GM20000 (cell line): ENCODE data around the gene FTH1.
"Not testable (repeated sequence)": the region's sequence is repeated elsewhere in the genome, so short reads cannot be mapped to it uniquely, and the experiment has no call there.

Source experiments
- DNase-seq: peaks from one replicate; pipeline ENCODE4 v3.0.0; 2012; ENCODE audit warnings: low spot score
- TF ChIP-seq, protein P1 (sequence below): IDR thresholded peaks from 2 replicates; pipeline ENCODE4 v1.5.1; 2012; ENCODE audit warnings: mild to moderate bottlenecking, control low read depth; ENCODE audit errors: extremely low read depth, missing control alignments

FTH1 gene

DNA sequence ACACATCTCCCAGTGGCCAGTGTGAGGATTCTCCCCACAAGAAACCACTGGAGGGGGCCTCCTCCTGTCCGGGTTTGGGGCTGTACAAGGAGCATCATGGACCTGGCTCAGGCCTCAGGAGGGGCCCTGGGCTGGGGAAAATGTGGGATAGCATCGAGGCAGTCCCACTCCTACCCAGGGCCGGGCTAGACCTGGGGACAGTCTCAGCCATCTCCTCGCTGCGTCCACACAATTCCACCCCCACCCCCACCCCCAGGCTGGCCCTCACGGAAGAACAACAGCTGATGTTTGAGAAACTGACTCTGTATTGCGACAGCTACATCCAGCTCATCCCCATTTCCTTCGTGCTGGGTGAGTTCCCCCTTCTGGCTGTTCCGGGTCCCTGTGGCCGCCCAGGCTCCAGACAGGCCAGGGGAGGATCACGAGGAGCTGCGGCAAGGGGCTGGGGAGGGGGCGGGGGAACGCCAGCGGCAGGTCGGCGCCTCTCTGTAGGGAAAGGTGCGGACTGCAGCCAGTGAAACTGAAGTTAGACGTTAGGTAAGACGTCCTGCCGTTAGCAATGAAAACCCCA is 12.5 kb downstream of the FTH1 start:
- DNase-seq: peak; percentile 45
- TF ChIP-seq, protein P1, sequence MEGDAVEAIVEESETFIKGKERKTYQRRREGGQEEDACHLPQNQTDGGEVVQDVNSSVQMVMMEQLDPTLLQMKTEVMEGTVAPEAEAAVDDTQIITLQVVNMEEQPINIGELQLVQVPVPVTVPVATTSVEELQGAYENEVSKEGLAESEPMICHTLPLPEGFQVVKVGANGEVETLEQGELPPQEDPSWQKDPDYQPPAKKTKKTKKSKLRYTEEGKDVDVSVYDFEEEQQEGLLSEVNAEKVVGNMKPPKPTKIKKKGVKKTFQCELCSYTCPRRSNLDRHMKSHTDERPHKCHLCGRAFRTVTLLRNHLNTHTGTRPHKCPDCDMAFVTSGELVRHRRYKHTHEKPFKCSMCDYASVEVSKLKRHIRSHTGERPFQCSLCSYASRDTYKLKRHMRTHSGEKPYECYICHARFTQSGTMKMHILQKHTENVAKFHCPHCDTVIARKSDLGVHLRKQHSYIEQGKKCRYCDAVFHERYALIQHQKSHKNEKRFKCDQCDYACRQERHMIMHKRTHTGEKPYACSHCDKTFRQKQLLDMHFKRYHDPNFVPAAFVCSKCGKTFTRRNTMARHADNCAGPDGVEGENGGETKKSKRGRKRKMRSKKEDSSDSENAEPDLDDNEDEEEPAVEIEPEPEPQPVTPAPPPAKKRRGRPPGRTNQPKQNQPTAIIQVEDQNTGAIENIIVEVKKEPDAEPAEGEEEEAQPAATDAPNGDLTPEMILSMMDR: no peak

DNA sequence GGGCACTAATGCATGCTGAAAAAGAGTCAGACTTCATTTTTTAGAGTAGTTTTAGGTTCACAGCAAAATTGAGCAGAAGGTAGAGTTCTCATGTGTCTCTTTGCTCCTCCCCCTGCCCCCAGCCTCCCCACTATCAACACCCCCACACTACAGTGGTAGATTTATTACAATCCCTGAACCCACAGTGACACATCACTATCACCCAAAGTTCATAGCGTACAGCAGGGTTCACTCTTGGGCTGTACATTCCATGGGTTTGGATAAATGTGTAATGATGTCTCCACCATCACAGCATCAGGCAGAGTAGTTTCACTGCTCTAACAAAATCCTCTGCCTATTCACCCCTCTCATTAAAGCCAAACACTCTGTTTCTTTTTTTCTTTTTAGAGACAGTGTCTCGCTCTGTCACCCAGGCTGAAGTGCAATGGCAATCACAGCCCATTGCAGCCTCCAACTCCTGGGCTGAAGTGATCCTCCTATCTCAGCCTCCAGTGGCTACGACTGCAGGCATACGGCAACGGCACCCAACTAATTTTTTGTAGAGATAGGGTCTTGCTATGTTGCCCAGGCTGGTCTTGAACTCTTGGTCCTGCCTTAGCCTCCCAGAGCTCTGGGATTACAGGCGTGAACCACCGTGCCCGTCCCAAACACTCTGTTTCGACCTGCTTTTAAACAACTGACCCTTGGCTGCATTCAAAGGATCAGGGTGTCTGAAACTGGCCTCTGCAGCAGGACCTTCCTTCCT is 13.2 kb downstream of the FTH1 start:
- TF ChIP-seq, protein P1: no peak
- no peak for DNase-seq

DNA sequence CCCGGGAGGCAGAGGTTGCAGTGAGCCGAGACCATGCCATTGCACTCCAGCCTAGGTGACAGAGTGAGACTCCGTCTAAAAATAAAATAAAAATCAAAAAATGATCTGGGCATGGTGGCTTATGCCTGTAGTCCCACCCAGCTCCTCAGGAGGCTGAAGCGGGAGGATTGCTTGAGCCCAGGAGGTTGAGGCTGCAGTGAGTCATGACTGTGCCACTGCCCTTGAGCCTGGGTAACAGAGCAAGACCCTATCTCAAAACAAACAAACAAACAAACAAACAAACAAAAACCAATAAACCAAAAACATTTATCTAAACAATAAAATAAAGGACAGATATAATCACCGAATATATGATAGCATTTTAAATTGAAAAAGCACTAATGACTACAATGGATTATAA is 13.8 kb downstream of the FTH1 start:
- not testable (repeated sequence) for DNase-seq

DNA sequence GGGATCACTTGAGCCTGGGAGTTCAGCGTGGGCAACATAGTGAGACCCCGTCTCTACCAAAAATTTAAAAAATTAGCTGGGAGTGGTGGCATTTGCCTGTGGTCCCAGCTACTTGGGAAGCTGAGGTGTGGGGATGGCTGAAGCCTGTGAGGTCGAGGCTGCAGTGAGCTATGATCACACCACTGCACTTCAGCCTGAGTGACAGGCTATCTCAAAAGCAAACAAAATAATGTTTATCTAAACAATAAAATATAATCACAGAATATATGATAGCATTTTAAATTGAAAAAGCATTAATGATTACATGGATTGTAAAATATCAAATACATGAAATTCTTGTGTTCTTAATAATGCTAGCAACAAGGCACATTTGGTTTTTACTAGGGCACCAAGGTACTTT is 14.6 kb downstream of the FTH1 start:
- DNase-seq: no peak
- TF ChIP-seq, protein P1: no peak

DNA sequence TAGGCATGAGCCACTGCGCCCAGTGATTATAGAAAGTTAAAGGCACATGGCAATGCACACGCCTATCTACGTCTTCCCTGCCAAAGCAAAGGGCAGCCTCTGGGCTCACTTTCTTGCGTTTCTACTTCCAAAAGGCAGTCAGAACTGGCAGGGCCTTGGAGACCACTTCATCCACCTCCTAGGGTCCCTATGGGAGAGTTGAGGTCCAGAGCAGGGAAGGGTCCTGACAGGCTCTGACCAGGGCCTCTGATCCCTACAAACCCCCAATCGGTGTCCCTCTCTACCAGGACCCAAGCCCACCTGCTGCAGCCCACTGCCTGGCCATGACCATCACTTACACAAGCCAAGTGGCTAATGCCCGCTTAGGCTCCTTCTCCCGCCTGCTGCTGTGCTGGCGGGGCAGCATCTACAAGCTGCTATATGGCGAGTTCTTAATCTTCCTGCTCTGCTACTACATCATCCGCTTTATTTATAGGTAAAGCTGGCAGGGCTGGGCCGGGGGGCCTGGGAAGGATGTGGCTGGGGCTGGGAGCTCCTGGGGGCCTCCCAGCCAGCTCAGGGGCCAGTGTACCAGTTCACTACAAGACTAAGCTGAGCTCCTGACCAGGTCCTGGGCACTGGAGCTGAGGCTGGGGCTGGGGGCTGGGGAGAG is 15.8 kb downstream of the FTH1 start:
- DNase-seq: no peak
- TF ChIP-seq, protein P1: no peak

DNA sequence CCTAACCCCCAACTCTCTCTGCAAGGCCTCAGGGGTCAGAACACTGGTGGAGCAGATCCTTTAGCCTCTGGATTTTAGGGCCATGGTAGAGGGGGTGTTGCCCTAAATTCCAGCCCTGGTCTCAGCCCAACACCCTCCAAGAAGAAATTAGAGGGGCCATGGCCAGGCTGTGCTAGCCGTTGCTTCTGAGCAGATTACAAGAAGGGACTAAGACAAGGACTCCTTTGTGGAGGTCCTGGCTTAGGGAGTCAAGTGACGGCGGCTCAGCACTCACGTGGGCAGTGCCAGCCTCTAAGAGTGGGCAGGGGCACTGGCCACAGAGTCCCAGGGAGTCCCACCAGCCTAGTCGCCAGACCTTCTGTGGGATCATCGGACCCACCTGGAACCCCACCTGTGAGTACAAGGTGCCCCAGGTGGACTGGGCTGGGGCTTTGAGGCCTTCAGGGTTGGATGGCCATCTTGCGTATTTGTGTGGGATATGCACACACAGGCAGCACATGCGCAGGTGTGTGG is 17.3 kb downstream of the FTH1 start, which contains the start of gene BEST1:
Gene BEST1 (plus strand): TSS at position 317 of the 513 bp plus-strand sequence. CDS start 1,456 bp downstream, outside the sequence.
- DNase-seq: no peak

DNA sequence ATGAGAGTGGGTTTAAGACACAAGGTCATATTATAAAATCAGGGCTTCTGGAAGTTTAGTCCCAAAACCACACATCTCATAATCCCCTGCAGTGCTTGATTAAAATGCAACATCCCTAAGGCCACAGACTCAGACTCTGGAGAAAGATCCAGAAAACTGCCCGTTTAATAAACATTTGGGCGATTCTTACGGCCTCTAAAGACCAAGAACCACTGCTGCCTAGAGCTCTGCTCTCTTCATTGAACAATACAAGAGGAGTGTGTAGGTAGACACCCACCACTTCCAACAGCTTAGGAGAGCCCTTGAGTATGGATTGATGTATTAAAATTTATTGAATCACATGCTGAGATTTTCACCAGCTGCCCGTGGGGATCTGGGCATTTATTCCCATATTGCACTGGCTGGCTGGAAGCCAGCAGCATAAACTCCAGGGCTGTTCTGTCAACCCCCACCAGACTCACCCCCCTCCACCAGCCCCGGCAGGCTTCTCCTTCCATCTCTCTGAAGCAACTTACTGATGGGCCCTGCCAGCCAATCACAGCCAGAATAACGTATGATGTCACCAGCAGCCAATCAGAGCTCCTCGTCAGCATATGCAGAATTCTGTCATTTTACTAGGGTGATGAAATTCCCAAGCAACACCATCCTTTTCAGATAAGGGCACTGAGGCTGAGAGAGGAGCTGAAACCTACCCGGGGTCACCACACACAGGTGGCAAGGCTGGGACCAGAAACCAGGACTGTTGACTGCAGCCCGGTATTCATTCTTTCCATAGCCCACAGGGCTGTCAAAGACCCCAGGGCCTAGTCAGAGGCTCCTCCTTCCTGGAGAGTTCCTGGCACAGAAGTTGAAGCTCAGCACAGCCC is 18.0 kb downstream of the FTH1 start:
- peak; percentile 42 for DNase-seq
- TF ChIP-seq, protein P1: no peak

More for the DNA sequence above, 17.3 kb downstream of the FTH1 start, which contains the start of gene BEST1:
- TF ChIP-seq, protein P1: no peak
